ENCODE measurements around the gene CCDC192. TPM values are rescaled to one million over a fixed set of nuclear protein-coding genes. Genes with fewer than 3 reads are reported as not detected.
"Not testable (repeated sequence)": the region's sequence is repeated elsewhere in the genome, so short reads cannot be mapped to it uniquely, and the experiment has no call there.

CCDC192 gene
- polyA plus RNA-seq, 3 donors from 2014 or later = not detected

- not testable (repeated sequence) for H3K27ac Mint-ChIP-seq; H3K4me1 Mint-ChIP-seq; DNase-seq; H3K27me3 Mint-ChIP-seq (ENCODE audit: low read depth in 3 of 3); H3K4me3 Mint-ChIP-seq
- Mint-ChIP-seq H3K9me3 (peaks cover 3 to 19% (median 12%) of the 10 kb centered on the region in 6 donors), H3K36me3 (peaks cover 0 to 13% (median 3%) of the 10 kb centered on the region in 3 donors)
Measured at GRCh38 chr5:127791908-127792307, 88.7 kb downstream of the CCDC192 start.

GRCh38 chr5:127793052-127793451 lies 89.9 kb downstream of the CCDC192 start:
- H3K4me3 Mint-ChIP-seq = no peak overlapping the region
- H3K4me1 Mint-ChIP-seq = no peaks in the 10 kb centered on the region
- peaks cover 3 to 19% (median 12%) of the 10 kb centered on the region in 6 donors for H3K9me3 Mint-ChIP-seq
- no peak overlapping the region for H3K27ac Mint-ChIP-seq
- H3K27me3 Mint-ChIP-seq (ENCODE audit: low read depth in 3 of 3) = peaks cover 0 to 3% (median 1%) of the 10 kb centered on the region in 3 donors
- DNase-seq = no peak
- peaks cover 0 to 13% (median 3%) of the 10 kb centered on the region in 3 donors for H3K36me3 Mint-ChIP-seq

GRCh38 chr5:127793879-127794278 lies 90.7 kb downstream of the CCDC192 start:
- H3K27me3 Mint-ChIP-seq (ENCODE audit: low read depth in 3 of 3) = peaks cover 0 to 3% (median 1%) of the 10 kb centered on the region in 3 donors
- H3K36me3 Mint-ChIP-seq = peaks cover 0 to 13% (median 3%) of the 10 kb centered on the region in 3 donors
- no peak overlapping the region for H3K4me3 Mint-ChIP-seq
- no peak for DNase-seq
- no peaks in the 10 kb centered on the region for H3K4me1 Mint-ChIP-seq
- peaks cover 3 to 19% (median 10%) of the 10 kb centered on the region in 6 donors for H3K9me3 Mint-ChIP-seq
- H3K27ac Mint-ChIP-seq = no peak overlapping the region

- no peak for DNase-seq
- Mint-ChIP-seq H3K36me3 (peaks cover 0 to 8% (median 0%) of the 10 kb centered on the region in 3 donors), H3K4me1 (no peaks in the 10 kb centered on the region)
Measured at GRCh38 chr5:127796211-127796610, 93.0 kb downstream of the CCDC192 start.

GRCh38 chr5:127799293-127799905 lies 96.2 kb downstream of the CCDC192 start:
- H3K4me1 Mint-ChIP-seq = no peaks in the 10 kb centered on the region
- DNase-seq = no peak
- no peak overlapping the region for H3K27ac Mint-ChIP-seq
- no peaks in the 10 kb centered on the region for H3K9me3 Mint-ChIP-seq
- H3K27me3 Mint-ChIP-seq (ENCODE audit: low read depth in 3 of 3) = no peaks in the 10 kb centered on the region
- H3K4me3 Mint-ChIP-seq = no peak overlapping the region
- H3K36me3 Mint-ChIP-seq = no peaks in the 10 kb centered on the region

More at GRCh38 chr5:127796211-127796610, 93.0 kb downstream of the CCDC192 start:
- peaks cover 0 to 1% (median 0%) of the 10 kb centered on the region in 3 donors for H3K27me3 Mint-ChIP-seq (ENCODE audit: low read depth in 3 of 3)
- peaks cover 2 to 9% (median 5%) of the 10 kb centered on the region in 6 donors for H3K9me3 Mint-ChIP-seq
- no peak overlapping the region for H3K4me3 Mint-ChIP-seq
- no peak overlapping the region for H3K27ac Mint-ChIP-seq

GRCh38 chr5:127801751-127802476 lies 98.7 kb downstream of the CCDC192 start:
- H3K4me1 Mint-ChIP-seq = no peaks in the 10 kb centered on the region
- no peak overlapping the region for H3K27ac Mint-ChIP-seq
- H3K36me3 Mint-ChIP-seq = no peaks in the 10 kb centered on the region
- H3K9me3 Mint-ChIP-seq = no peaks in the 10 kb centered on the region
- no peak overlapping the region for H3K4me3 Mint-ChIP-seq
- H3K27me3 Mint-ChIP-seq (ENCODE audit: low read depth in 3 of 3) = no peaks in the 10 kb centered on the region
- no peak for DNase-seq

GRCh38 chr5:127802477-127802865 lies 99.3 kb downstream of the CCDC192 start:
- H3K27ac Mint-ChIP-seq = no peak overlapping the region
- no peak overlapping the region for H3K4me3 Mint-ChIP-seq
- no peaks in the 10 kb centered on the region for H3K9me3 Mint-ChIP-seq
- H3K4me1 Mint-ChIP-seq = no peaks in the 10 kb centered on the region
- DNase-seq = no peak
- no peaks in the 10 kb centered on the region for H3K27me3 Mint-ChIP-seq (ENCODE audit: low read depth in 3 of 3)
- H3K36me3 Mint-ChIP-seq = no peaks in the 10 kb centered on the region

- Mint-ChIP-seq H3K27me3 (ENCODE audit: low read depth in 3 of 3) (no peaks in the 10 kb centered on the region), H3K36me3 (no peaks in the 10 kb centered on the region), H3K9me3 (no peaks in the 10 kb centered on the region), H3K4me3 (no peak overlapping the region), H3K4me1 (no peaks in the 10 kb centered on the region), H3K27ac (no peak overlapping the region)
- no peak for DNase-seq
Measured at GRCh38 chr5:127804886-127805426, 101.8 kb downstream of the CCDC192 start.

- Mint-ChIP-seq H3K4me3 (no peak overlapping the region), H3K4me1 (no peaks in the 10 kb centered on the region), H3K36me3 (no peaks in the 10 kb centered on the region), H3K27ac (no peak overlapping the region), H3K27me3 (ENCODE audit: low read depth in 3 of 3) (no peaks in the 10 kb centered on the region), H3K9me3 (no peaks in the 10 kb centered on the region)
- no peak for DNase-seq
Measured at GRCh38 chr5:127805448-127805847, 102.3 kb downstream of the CCDC192 start.

GRCh38 chr5:127806776-127807175 lies 103.6 kb downstream of the CCDC192 start:
- H3K9me3 Mint-ChIP-seq = no peaks in the 10 kb centered on the region
- H3K4me3 Mint-ChIP-seq = no peak overlapping the region
- no peak overlapping the region for H3K27ac Mint-ChIP-seq
- no peak for DNase-seq
- no peaks in the 10 kb centered on the region for H3K27me3 Mint-ChIP-seq (ENCODE audit: low read depth in 3 of 3)
- no peaks in the 10 kb centered on the region for H3K36me3 Mint-ChIP-seq
- no peaks in the 10 kb centered on the region for H3K4me1 Mint-ChIP-seq

- no peaks in the 10 kb centered on the region for H3K4me1 Mint-ChIP-seq
- H3K27ac Mint-ChIP-seq = no peak overlapping the region
- no peak overlapping the region for H3K4me3 Mint-ChIP-seq
- no peak for DNase-seq
- no peaks in the 10 kb centered on the region for H3K9me3 Mint-ChIP-seq
- peaks cover 0 to 4% (median 4%) of the 10 kb centered on the region in 3 donors for H3K27me3 Mint-ChIP-seq (ENCODE audit: low read depth in 3 of 3)
- H3K36me3 Mint-ChIP-seq = no peaks in the 10 kb centered on the region
Measured at GRCh38 chr5:127809533-127809932, 106.3 kb downstream of the CCDC192 start.

- H3K27ac Mint-ChIP-seq = no peak overlapping the region
- H3K4me1 Mint-ChIP-seq = no peaks in the 10 kb centered on the region
- no peak for DNase-seq
- no peaks in the 10 kb centered on the region for H3K9me3 Mint-ChIP-seq
- H3K4me3 Mint-ChIP-seq = no peak overlapping the region
- H3K27me3 Mint-ChIP-seq (ENCODE audit: low read depth in 3 of 3) = peaks cover 0 to 6% (median 4%) of the 10 kb centered on the region in 3 donors
- H3K36me3 Mint-ChIP-seq = no peaks in the 10 kb centered on the region
Measured at GRCh38 chr5:127810017-127810416, 106.8 kb downstream of the CCDC192 start.

GRCh38 chr5:127810707-127811490 lies 107.7 kb downstream of the CCDC192 start:
- no peak overlapping the region for H3K27ac Mint-ChIP-seq
- no peak for DNase-seq
- no peaks in the 10 kb centered on the region for H3K36me3 Mint-ChIP-seq
- H3K27me3 Mint-ChIP-seq (ENCODE audit: low read depth in 3 of 3) = peaks cover 0 to 7% (median 4%) of the 10 kb centered on the region in 3 donors
- no peak overlapping the region for H3K4me3 Mint-ChIP-seq
- H3K4me1 Mint-ChIP-seq = no peaks in the 10 kb centered on the region
- H3K9me3 Mint-ChIP-seq = peaks cover 0 to 1% (median 0%) of the 10 kb centered on the region in 6 donors

- Mint-ChIP-seq H3K27me3 (ENCODE audit: low read depth in 3 of 3) (peaks cover 0 to 10% (median 4%) of the 10 kb centered on the region in 3 donors), H3K9me3 (peaks cover 0 to 3% (median 0%) of the 10 kb centered on the region in 6 donors), H3K4me1 (no peaks in the 10 kb centered on the region), H3K27ac (no peak overlapping the region), H3K4me3 (no peak overlapping the region), H3K36me3 (no peaks in the 10 kb centered on the region)
- DNase-seq = no peak
Measured at GRCh38 chr5:127812570-127812969, 109.4 kb downstream of the CCDC192 start.

Data from immature natural killer cell (primary cell).